Testis (tissue), 3 donors: Measurements from ENCODE around the gene RASGRF2. TPM values are rescaled to one million over a fixed set of nuclear protein-coding genes. Genes with fewer than 3 reads are reported as not detected.

Source experiments
- DNase-seq: peaks from one replicate; pipeline ENCODE4 v3.0.0-alpha.2; 2019
- H3K27ac ChIP-seq, 2 donors: fragments of 200-600 bp; sonication (generic); one replicate each; pipeline ENCODE4 v1.5.1; 2019
- H3K27me3 ChIP-seq: fragments of 200-600 bp; sonication (generic); one replicate; pipeline ENCODE4 v1.5.1; 2019
- H3K36me3 ChIP-seq: fragments of 200-600 bp; sonication (generic); one replicate; pipeline ENCODE4 v1.5.1; 2017; ENCODE audit warnings: low read depth; ENCODE audit errors: missing control alignments
- H3K4me1 ChIP-seq: fragments of 200-600 bp; sonication (generic); one replicate; pipeline ENCODE4 v1.5.1; 2019
- H3K4me3 ChIP-seq, 2 donors: fragments of 200-600 bp; sonication (generic); one replicate each; pipeline ENCODE4 v1.5.1; 2017 to 2019
- H3K9me3 ChIP-seq: fragments of 200-600 bp; sonication (generic); one replicate; pipeline ENCODE4 v1.5.1; 2017
- CTCF ChIP-seq, 3 experiments: fragments of 450-650 bp in 2 of 3; fragments of 200-600 bp in 1 of 3; sonication (generic) in 1 of 3; IDR thresholded peaks; one replicate each; pipeline ENCODE4 v1.5.1; 2016 to 2019; ENCODE audit warnings: antibody characterized with exemption in 3 of 3, mild to moderate bottlenecking in 2 of 3, moderate library complexity in 1 of 3
- POLR2A ChIP-seq: fragments of 450-650 bp; IDR thresholded peaks from one replicate; pipeline ENCODE4 v1.6.1; 2017; ENCODE audit warnings: antibody characterized with exemption, mild to moderate bottlenecking, moderate library complexity
- WGBS, 2 donors: methylation state at CpG; one replicate each; pipeline ENCODE4 v1.1.5; 2018; 5-methylcytosine and 5-hydroxymethylcytosine counted together
- intact Hi-C: fragments of 100-400 bp; cut with DNase I; formaldehyde crosslinking; loops from one replicate; pipeline ENCODE4 v1.15.1; 2023; ENCODE audit warnings: low total_unique reads
- polyA plus RNA-seq: library from polyadenylated mRNA; stranded (reverse); fragments of 350-450 nt; fragmentation: Illumina TruSeq; extraction: RNeasy Lipid Tissue Mini Kit (QIAGEN cat#74804); gene quantifications from one replicate; pipeline ENCODE4 v1.2.3, GENCODE V29; 2014; ENCODE audit warnings: low read depth, low replicate concordance; ENCODE audit not compliant: insufficient read depth
- total RNA-seq, 2 donors: library from RNA; depleted of rRNA; stranded (reverse); fragments of >200 nt; gene quantifications; one replicate each; pipeline ENCODE4 v1.2.3, GENCODE V29; 2016

The RASGRF2 gene
- total and polyA plus RNA-seq, 3 donors from 2014 or later: 6.2 to 11.3 (median 7.8) TPM

DNA sequence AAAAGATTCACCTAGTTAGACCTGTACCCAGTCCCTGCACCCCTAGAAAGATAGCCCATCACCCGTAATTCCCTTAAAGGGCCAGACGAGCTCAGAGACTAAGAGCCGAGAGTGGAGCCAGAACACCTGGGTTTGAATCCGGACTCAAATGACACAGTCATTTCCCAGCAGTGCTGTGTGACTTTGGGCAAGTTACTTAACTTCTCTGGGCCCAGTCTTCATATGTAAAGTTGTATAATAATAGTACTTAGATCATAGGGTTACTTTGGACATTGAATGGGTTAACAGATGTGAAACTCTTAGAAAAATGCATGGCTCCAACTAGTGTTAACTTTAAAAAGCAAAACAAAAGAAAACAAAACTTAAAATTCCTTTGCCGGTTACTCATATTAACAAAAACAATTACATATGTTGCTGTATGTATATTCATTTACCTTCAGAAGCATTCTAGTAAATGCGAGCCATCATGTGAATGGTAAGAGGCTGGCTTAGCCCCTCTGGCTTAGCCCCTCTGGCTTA lies 40.4 kb upstream of the RASGRF2 start:
- WGBS, 2 donors: 93 to 94% methylated on average over 6 of the region's 6 CpGs
- intact Hi-C loops: no loop called here
- Histone ChIP-seq H3K9me3 (no peaks in the 10 kb centered on the region), H3K4me1 (no peaks in the 10 kb centered on the region), H3K27ac (no peak overlapping the region), H3K36me3 (no peaks in the 10 kb centered on the region), H3K27me3 (no peaks in the 10 kb centered on the region), H3K4me3 (no peak overlapping the region)
- no peak for DNase-seq
- TF ChIP-seq CTCF (IDR thresholded peaks at IDR 0.05) (no peak), POLR2A (no peak)

DNA sequence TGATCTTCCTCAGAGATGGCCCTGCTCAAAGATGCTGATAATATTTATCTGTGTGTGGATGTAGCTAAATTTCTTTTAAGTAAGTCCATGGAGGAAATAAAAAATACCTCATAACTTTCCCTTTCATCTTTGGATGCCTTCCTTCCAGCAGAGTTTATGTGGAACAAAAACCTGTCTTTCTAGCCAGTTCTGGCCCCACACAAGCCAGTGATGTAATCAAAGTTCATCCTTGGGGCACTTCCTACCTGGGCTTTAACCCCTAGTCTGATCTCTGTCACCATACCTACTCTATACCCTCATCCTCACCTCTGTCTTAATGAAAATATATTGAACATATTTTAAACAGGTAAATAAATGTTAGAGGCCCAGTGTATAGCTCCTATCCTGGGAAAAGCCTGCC lies 39.8 kb upstream of the RASGRF2 start:
- intact Hi-C loops: no loop called here
- no peaks in the 10 kb centered on the region for H3K9me3 ChIP-seq
- TF ChIP-seq CTCF (IDR thresholded peaks at IDR 0.05) (no peak), POLR2A (no peak)
- H3K4me3 ChIP-seq: no peak overlapping the region
- H3K4me1 ChIP-seq: no peaks in the 10 kb centered on the region
- DNase-seq: no peak
- H3K27ac ChIP-seq: no peak overlapping the region
- H3K36me3 ChIP-seq: no peaks in the 10 kb centered on the region
- H3K27me3 ChIP-seq: no peaks in the 10 kb centered on the region

GRCh38 chr5:80921026-80921425 lies 39.1 kb upstream of the RASGRF2 start:
- Histone ChIP-seq H3K27me3 (no peaks in the 10 kb centered on the region), H3K27ac (no peak overlapping the region), H3K4me1 (no peaks in the 10 kb centered on the region), H3K9me3 (no peaks in the 10 kb centered on the region), H3K36me3 (no peaks in the 10 kb centered on the region), H3K4me3 (no peak overlapping the region)
- intact Hi-C loops: no loop called here
- DNase-seq: no peak
- TF ChIP-seq POLR2A (no peak), CTCF (IDR thresholded peaks at IDR 0.05) (no peak)

DNA sequence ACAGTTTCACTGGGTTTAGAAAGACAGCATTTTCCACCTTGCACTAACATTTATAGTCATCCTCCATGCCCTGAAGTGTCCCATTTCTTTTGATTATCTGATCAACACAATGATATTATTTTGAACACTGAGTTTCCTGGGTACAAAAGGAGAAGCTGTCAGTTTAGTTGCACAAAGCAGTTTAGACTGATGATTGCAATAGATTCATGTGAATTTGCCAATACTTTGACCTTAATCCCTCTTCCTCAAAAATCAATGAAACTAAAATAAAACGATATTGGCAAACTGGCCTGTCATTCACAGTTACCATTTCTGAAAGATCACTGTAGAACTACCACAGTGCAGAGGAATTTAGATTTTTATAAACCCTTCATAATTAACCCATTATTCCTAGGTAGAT lies 34.2 kb upstream of the RASGRF2 start:
- H3K4me3 ChIP-seq: no peak overlapping the region
- no peaks in the 10 kb centered on the region for H3K4me1 ChIP-seq
- intact Hi-C loops: no loop called here
- H3K27ac ChIP-seq: no peak overlapping the region
- WGBS, 2 donors: 76% methylated on average over 1 of the region's 1 CpG
- TF ChIP-seq CTCF (IDR thresholded peaks at IDR 0.05): no peak
- no peak for TF ChIP-seq POLR2A
- H3K9me3 ChIP-seq: no peaks in the 10 kb centered on the region
- no peaks in the 10 kb centered on the region for H3K27me3 ChIP-seq
- DNase-seq: no peak
- H3K36me3 ChIP-seq: no peaks in the 10 kb centered on the region

- no peak overlapping the region for H3K4me3 ChIP-seq
- H3K27me3 ChIP-seq: no peaks in the 10 kb centered on the region
- intact Hi-C loops: no loop called here
- WGBS, 2 donors: 90 to 95% methylated on average over 1 of the region's 1 CpG
- H3K4me1 ChIP-seq: no peaks in the 10 kb centered on the region
- TF ChIP-seq POLR2A (no peak), CTCF (IDR thresholded peaks at IDR 0.05) (no peak)
- H3K27ac ChIP-seq: no peak overlapping the region
- no peak for DNase-seq
- H3K36me3 ChIP-seq: no peaks in the 10 kb centered on the region
- H3K9me3 ChIP-seq: no peaks in the 10 kb centered on the region
Measured at GRCh38 chr5:80926536-80926935, 33.6 kb upstream of the RASGRF2 start.
